Ectodermal cell (in vitro differentiated cells): ENCODE data around the gene PFKFB3.

ENCODE experiments used
- H3K27ac ChIP-seq: 2 replicates; pipeline ENCODE4 v1.7.0; 2013; ENCODE audit warnings: mild to moderate bottlenecking, low read depth, low read length; ENCODE audit not compliant: insufficient read depth, poor library complexity, severe bottlenecking
- H3K27me3 ChIP-seq: 2 replicates; pipeline ENCODE4 v1.7.0; 2013; ENCODE audit warnings: mild to moderate bottlenecking, low read length; ENCODE audit not compliant: insufficient read depth, control insufficient read depth, poor library complexity, severe bottlenecking
- H3K36me3 ChIP-seq: one replicate; pipeline ENCODE4 v1.7.0; 2013; ENCODE audit warnings: low read length; ENCODE audit not compliant: control insufficient read depth, insufficient read depth
- H3K4me1 ChIP-seq: one replicate; pipeline ENCODE4 v1.7.0; 2013; ENCODE audit warnings: low read length; ENCODE audit not compliant: control insufficient read depth, insufficient read depth
- H3K4me3 ChIP-seq: 2 replicates; pipeline ENCODE4 v1.7.0; 2013; ENCODE audit warnings: low read depth, low read length, control low read depth; ENCODE audit not compliant: insufficient read depth
- H3K9me3 ChIP-seq: 2 replicates; pipeline ENCODE4 v1.7.0; 2013; ENCODE audit warnings: mild to moderate bottlenecking, low read length, moderate library complexity; ENCODE audit not compliant: control insufficient read depth
- WGBS, 2 experiments: methylation state at CpG; one replicate each; pipeline ENCODE4 v1.1.7; 2013; ENCODE audit warnings: missing lambda C conversion rate in 2 of 2; 5-methylcytosine and 5-hydroxymethylcytosine counted together

The PFKFB3 gene

GRCh38 chr10:6269432-6269831 lies 66.7 kb downstream of the PFKFB3 start:
- WGBS, 2 experiments, result 89 to 92% methylated on average over 2 of the region's 2 CpGs

GRCh38 chr10:6269953-6270867 lies 67.5 kb downstream of the PFKFB3 start:
- no peaks in the 10 kb centered on the region for H3K9me3 ChIP-seq
- H3K27me3 ChIP-seq, result no peaks in the 10 kb centered on the region
- 95% methylated on average over 19 to 20 of the region's 20 CpGs for WGBS, 2 experiments
- no peaks in the 10 kb centered on the region for H3K36me3 ChIP-seq
- no peaks in the 10 kb centered on the region for H3K4me1 ChIP-seq
- no peak overlapping the region for H3K4me3 ChIP-seq
- no peak overlapping the region for H3K27ac ChIP-seq

More at GRCh38 chr10:6269432-6269831, 66.7 kb downstream of the PFKFB3 start:
- H3K36me3 ChIP-seq, result no peaks in the 10 kb centered on the region
- no peaks in the 10 kb centered on the region for H3K4me1 ChIP-seq
- no peaks in the 10 kb centered on the region for H3K27me3 ChIP-seq
- no peaks in the 10 kb centered on the region for H3K9me3 ChIP-seq
- H3K4me3 ChIP-seq, result no peak overlapping the region
- H3K27ac ChIP-seq, result no peak overlapping the region

GRCh38 chr10:6270951-6271350 lies 68.2 kb downstream of the PFKFB3 start:
- Histone ChIP-seq H3K9me3 (no peaks in the 10 kb centered on the region), H3K27me3 (no peaks in the 10 kb centered on the region), H3K36me3 (no peaks in the 10 kb centered on the region), H3K4me3 (no peak overlapping the region), H3K4me1 (no peaks in the 10 kb centered on the region), H3K27ac (no peak overlapping the region)
- WGBS, 2 experiments, result 81 to 86% methylated on average over 7 of the region's 7 CpGs

- no peaks in the 10 kb centered on the region for H3K4me1 ChIP-seq
- WGBS, 2 experiments, result 92 to 96% methylated on average over 3 of the region's 3 CpGs
- no peaks in the 10 kb centered on the region for H3K36me3 ChIP-seq
Measured at GRCh38 chr10:6271663-6272062, 68.9 kb downstream of the PFKFB3 start.

GRCh38 chr10:6272126-6272525 lies 69.4 kb downstream of the PFKFB3 start:
- H3K36me3 ChIP-seq, result no peaks in the 10 kb centered on the region
- no peaks in the 10 kb centered on the region for H3K4me1 ChIP-seq
- WGBS, 2 experiments, result 90 to 92% methylated on average over 10 of the region's 10 CpGs
- no peaks in the 10 kb centered on the region for H3K27me3 ChIP-seq
- no peaks in the 10 kb centered on the region for H3K9me3 ChIP-seq
- no peak overlapping the region for H3K4me3 ChIP-seq
- no peak overlapping the region for H3K27ac ChIP-seq

More at GRCh38 chr10:6271663-6272062, 68.9 kb downstream of the PFKFB3 start:
- Histone ChIP-seq H3K9me3 (no peaks in the 10 kb centered on the region), H3K27ac (no peak overlapping the region), H3K4me3 (no peak overlapping the region), H3K27me3 (no peaks in the 10 kb centered on the region)

DNA sequence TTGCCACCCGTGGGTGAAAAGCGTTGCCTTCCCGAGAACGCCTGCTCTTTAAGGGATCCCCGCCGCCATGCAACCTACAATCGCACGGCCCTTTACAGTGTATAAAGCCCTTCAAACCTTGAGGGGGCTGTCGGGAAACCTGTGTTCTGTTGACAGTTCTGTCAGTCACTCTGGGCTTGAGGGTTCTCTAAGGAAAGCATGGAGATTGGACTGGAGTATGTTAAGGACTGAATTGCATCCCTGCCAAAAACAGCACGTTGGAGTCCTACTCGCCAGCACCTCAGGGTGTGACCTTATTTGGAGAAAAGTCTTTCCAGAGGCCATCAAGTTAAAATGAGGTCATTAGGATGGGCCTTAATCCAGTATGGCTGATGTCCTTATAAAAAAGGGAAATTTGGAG lies 70.6 kb downstream of the PFKFB3 start:
- no peaks in the 10 kb centered on the region for H3K9me3 ChIP-seq
- no peaks in the 10 kb centered on the region for H3K4me1 ChIP-seq
- no peak overlapping the region for H3K4me3 ChIP-seq
- no peaks in the 10 kb centered on the region for H3K36me3 ChIP-seq
- no peaks in the 10 kb centered on the region for H3K27me3 ChIP-seq
- WGBS, 2 experiments, result 92 to 93% methylated on average over 11 of the region's 11 CpGs
- H3K27ac ChIP-seq, result no peak overlapping the region

GRCh38 chr10:6274040-6274439 lies 71.3 kb downstream of the PFKFB3 start:
- Histone ChIP-seq H3K27me3 (no peaks in the 10 kb centered on the region), H3K36me3 (no peaks in the 10 kb centered on the region), H3K4me1 (peaks cover 3% of the 10 kb centered on the region), H3K9me3 (no peaks in the 10 kb centered on the region), H3K4me3 (no peak overlapping the region), H3K27ac (no peak overlapping the region)
- WGBS, 2 experiments, result 93 to 95% methylated on average over 3 of the region's 4 CpGs

DNA sequence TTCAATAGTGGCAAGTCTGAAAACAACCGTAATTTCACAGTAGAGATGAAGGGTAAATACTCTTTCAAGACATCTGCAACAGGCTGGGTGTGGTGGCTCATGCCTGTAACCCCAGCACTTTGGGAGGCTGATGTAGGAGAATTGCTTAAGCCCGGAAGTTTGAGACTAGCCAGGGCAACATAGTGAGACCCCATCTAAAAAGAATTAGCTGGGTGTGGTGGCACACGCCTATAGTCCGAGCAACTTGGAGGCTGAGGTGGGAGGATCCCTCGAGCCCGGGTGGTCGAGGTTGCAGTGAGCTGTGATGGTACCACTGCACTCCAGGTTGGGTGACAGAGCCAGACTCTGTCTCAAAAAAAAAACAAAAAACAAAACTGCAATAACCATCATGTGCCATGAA lies 71.8 kb downstream of the PFKFB3 start:
- H3K27ac ChIP-seq, result no peak overlapping the region
- no peaks in the 10 kb centered on the region for H3K36me3 ChIP-seq
- H3K9me3 ChIP-seq, result no peaks in the 10 kb centered on the region
- no peaks in the 10 kb centered on the region for H3K27me3 ChIP-seq
- H3K4me3 ChIP-seq, result no peak overlapping the region
- 94 to 97% methylated on average over 7 of the region's 7 CpGs for WGBS, 2 experiments
- H3K4me1 ChIP-seq, result peaks cover 7% of the 10 kb centered on the region

- no peak overlapping the region for H3K4me3 ChIP-seq
- 78 to 80% methylated on average over 29 of the region's 29 CpGs for WGBS, 2 experiments
- H3K9me3 ChIP-seq, result no peaks in the 10 kb centered on the region
- H3K27me3 ChIP-seq, result no peaks in the 10 kb centered on the region
- no peaks in the 10 kb centered on the region for H3K36me3 ChIP-seq
- peak overlapping the region; percentile 33 for H3K27ac ChIP-seq
- peaks cover 14% of the 10 kb centered on the region for H3K4me1 ChIP-seq
Measured at GRCh38 chr10:6275022-6275997, 72.6 kb downstream of the PFKFB3 start.

DNA sequence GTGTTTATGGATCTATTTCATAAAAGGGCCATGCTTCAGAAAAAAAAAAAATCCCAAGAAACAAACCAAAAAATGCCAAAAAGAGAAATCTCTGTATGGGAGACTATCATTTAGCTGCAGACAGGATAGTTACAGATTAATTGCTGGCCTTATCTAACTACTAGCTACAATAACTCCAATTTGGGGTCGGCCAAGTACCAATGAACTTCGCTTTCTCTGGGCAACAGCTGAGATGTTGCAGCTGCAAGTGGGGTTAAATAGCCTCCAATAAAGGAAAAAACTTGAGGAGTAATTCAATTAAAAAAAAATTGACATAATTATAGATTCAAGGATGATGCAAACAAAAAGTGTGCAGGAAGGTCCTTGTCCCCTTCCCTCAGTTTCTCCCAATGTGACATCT lies 73.6 kb downstream of the PFKFB3 start:
- H3K36me3 ChIP-seq, result no peaks in the 10 kb centered on the region
- H3K27me3 ChIP-seq, result no peaks in the 10 kb centered on the region
- H3K4me3 ChIP-seq, result no peak overlapping the region
- H3K4me1 ChIP-seq, result peaks cover 17% of the 10 kb centered on the region
- H3K9me3 ChIP-seq, result no peaks in the 10 kb centered on the region
- WGBS, 2 experiments, result 90 to 100% methylated on average over 1 to 2 of the region's 2 CpGs
- H3K27ac ChIP-seq, result no peak overlapping the region
